Prostate gland (tissue), 2 donors: ENCODE measurements around the gene SF3B6.

Experiments used
- POLR2AphosphoS5 ChIP-seq: sonication (generic); formaldehyde crosslinking; IDR thresholded peaks from one replicate; pipeline ENCODE4 v1.6.1; 2017; ENCODE audit warnings: antibody characterized with exemption
- TF ChIP-seq, protein P1 (sequence below), 4 experiments: fragments of 200-600 bp in 2 of 4; fragments of 450-650 bp in 2 of 4; sonication (generic) in 2 of 4; IDR thresholded peaks; 1 replicate in 3 of 4; 2 replicates in 1 of 4; pipeline ENCODE4 v1.5.1; 2016 to 2019; ENCODE audit warnings: antibody characterized with exemption in 4 of 4, mild to moderate bottlenecking in 2 of 4, moderate library complexity in 2 of 4

DNA sequence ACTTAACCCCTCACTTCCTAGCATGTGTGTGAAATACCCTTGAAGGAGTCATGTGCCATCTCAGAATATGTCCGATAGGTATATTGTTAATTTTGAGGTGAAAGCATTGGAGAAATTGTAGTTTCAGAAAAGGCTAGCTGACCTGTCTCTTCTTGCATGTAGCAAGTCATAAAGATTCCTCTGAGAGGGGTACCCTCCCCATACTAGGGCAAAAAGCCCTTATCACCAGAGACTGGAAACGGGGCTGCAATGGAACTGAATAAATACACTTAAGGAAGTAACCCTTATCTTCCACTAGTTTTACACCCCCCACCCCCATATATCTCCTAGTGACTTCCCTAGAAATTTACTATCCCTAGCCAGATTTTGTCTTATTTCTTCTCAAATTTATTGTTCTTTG, 1.8 kb upstream of the SF3B6 start:
- TF ChIP-seq, protein P1, sequence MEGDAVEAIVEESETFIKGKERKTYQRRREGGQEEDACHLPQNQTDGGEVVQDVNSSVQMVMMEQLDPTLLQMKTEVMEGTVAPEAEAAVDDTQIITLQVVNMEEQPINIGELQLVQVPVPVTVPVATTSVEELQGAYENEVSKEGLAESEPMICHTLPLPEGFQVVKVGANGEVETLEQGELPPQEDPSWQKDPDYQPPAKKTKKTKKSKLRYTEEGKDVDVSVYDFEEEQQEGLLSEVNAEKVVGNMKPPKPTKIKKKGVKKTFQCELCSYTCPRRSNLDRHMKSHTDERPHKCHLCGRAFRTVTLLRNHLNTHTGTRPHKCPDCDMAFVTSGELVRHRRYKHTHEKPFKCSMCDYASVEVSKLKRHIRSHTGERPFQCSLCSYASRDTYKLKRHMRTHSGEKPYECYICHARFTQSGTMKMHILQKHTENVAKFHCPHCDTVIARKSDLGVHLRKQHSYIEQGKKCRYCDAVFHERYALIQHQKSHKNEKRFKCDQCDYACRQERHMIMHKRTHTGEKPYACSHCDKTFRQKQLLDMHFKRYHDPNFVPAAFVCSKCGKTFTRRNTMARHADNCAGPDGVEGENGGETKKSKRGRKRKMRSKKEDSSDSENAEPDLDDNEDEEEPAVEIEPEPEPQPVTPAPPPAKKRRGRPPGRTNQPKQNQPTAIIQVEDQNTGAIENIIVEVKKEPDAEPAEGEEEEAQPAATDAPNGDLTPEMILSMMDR (IDR thresholded peaks at IDR 0.05) = no peak
- TF ChIP-seq POLR2AphosphoS5 = no peak
